Activated T-helper 1 cell treated with Interleukin-2 at 50 U/mL for 16 hours (primary cell): ENCODE results near the gene DNAH1.

Experiments used
- DNase-seq: peaks from one replicate; pipeline ENCODE4 v3.0.0-alpha.2; 2020; ENCODE audit warnings: low read depth

The DNAH1 gene

GRCh38 chr3:52311576-52312119 is 4.5 kb upstream of the DNAH1 start:
- DNase-seq: no peak

DNA sequence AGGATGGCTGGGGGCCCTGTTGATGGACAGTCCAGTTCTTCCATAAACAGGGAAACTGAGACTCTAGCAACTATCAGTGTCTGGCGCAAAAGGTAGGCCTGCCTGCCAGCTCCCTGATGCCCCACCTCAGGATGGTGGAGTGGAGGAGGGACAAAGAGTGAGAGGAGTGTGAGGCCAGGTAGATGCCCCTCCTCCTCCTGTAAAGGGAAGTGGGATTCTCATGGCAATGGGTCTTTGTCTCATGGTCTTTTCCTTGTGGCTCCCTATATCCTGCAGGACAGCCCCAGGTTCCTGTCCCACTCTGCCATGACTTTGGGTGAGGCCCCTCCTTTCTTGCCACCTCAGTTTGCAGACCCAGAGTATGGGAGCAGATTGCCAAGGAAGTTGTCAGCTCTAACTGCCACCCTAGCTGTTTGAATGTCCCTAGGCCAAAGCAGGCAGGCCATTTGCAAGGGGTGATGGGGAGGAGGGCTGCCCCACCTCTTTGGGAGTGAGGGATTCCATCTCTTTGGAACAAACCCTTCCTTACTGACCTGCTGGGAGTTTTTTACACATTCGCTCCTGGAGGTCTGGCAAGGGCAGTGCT is 2.8 kb upstream of the DNAH1 start:
- DNase-seq: no peak

GRCh38 chr3:52313774-52314188 is 2.3 kb upstream of the DNAH1 start:
- DNase-seq: no peak

GRCh38 chr3:52314489-52314888 is 1.6 kb upstream of the DNAH1 start:
- DNase-seq: no peak

DNA sequence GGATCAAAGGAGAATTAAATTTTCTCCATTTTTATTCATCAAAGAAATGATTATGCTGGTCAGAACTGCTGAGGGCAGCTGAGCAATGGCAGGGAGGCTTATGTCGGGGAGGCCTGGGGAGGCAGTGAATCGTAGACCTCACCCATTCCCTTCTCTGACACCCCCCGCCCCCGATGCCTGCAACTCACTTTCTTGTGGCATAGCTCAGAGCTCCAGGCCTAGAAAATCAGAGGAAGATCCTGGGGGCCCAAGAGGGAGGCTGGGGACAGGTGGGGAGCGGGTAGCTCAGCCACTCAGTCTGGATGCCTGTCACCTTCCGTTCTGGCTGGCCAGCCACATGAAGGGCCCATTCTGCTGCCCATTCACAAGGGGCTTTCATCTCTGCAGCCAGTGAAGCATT is 1.1 kb upstream of the DNAH1 start:
- no peak for DNase-seq

DNA sequence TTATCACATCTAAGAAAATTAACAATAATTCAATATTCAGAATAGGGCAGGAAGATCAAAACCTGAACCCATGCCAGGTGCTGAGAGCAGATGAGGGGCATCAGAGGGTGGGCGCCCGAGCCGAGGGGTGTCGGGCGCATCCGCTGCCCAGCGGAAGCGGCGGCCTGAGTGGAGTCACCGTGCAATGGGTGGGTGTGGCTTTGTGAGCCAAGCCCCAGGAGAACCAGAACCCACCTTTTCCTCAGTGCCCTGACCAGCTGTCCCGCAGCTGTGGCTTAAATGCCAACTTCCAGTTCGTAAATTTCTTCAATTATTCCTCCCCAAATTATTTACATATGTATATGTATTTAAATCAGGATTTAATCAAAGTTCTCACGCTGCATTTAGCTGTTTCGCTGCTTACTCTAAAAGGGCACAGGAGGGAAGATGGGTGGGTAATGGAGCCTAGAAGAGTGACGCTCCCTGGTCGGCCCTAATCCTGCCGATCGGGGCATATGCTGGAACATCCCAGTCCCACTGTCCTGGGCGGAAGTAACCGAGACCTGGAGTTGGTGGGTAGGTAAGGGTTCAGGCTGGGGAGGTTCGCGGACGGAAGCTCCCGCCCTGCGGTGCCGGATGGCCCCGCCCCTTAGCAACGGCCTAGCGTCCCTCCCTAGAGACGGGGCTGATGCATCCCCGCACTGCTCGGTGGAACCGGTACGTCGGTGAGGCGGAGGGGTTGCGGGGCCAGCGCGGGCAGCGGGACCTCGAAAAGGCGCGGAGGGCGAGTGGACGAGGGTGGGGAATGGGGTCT is 1.3 kb downstream of the DNAH1 start:
- DNase-seq: peak; percentile 57

DNA sequence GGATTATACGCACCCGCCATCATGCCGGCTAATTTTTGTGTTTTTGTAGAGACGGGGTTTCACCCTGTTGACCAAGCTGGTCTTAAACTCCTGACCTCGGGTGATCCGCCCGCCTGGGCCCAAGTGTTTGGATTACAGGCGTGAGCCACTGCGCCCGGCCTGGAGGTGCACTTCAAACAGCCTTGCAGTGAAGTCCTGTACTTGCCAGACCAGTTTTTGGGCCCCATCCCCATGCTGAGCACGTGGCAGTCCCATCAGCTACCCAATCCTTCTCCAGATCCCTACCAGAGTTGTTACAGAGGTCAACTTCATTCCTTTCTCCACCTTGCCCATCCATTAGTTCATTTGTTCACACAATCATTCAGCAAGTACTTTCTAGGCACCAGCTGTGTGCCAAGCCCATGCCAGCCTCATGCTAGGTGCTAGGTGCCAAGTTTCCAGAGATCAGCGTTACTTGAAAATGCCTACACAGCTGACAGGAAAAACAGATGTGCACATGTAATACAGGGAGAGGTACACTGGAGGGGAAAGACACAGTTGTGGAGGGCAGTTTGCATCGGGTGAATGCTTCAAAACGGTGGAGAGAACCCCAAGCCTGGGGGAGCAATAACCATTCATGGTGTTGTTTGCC is 2.2 kb downstream of the DNAH1 start:
- no peak for DNase-seq

DNA sequence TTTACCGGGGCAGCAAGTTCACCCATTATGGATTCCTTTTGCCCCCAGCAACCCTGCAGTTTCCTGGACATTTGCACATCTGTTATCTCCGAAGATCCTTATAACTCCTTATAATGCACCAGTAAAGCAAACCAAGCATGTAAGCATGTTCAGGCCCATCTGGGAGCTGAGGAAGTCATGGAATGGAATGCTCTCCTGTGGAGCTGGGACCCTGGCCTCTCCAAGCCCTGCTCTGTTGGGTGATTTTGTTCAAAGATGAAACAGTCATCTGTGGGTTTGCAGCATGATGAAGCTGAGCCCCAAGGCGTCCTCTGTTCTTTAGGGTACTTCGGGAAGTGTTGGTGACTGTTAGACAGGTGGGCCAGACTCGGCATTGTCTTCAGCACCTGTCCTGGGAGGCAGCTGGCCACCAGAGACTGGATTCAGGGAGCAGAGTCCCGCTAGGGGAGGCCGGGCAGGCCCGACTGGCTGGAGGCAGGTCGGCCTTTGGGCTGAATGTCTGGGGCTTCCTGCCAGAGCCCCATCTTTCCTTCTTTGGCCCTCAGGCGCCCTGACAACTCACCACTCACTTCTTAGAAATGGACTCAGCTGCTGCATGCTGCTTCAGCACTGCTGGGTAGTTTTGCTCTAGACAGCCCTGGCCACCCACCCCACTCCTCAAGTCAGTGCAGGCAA is 3.9 kb downstream of the DNAH1 start:
- no peak for DNase-seq

DNA sequence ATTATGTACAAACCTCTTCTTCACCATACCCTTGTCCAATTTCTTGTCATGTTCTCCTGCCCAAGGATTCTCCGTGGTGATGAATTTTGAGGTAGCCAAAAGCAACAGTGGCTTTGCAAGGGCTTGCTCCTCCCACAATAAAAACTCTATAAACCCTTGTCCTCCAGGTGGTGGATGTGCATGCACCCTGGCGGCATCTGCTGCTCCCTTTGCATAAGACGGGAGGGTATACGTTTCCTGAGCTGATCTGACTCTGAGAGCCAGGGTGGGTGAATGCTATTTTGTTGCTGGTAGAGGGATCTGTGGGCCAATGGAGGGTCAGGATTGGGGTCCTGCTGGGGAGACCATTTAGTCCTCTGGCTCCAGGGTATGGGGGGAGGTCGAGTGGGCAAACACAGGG is 5.4 kb downstream of the DNAH1 start:
- DNase-seq: no peak

GRCh38 chr3:52322466-52322865 is 6.3 kb downstream of the DNAH1 start:
- DNase-seq: no peak

DNA sequence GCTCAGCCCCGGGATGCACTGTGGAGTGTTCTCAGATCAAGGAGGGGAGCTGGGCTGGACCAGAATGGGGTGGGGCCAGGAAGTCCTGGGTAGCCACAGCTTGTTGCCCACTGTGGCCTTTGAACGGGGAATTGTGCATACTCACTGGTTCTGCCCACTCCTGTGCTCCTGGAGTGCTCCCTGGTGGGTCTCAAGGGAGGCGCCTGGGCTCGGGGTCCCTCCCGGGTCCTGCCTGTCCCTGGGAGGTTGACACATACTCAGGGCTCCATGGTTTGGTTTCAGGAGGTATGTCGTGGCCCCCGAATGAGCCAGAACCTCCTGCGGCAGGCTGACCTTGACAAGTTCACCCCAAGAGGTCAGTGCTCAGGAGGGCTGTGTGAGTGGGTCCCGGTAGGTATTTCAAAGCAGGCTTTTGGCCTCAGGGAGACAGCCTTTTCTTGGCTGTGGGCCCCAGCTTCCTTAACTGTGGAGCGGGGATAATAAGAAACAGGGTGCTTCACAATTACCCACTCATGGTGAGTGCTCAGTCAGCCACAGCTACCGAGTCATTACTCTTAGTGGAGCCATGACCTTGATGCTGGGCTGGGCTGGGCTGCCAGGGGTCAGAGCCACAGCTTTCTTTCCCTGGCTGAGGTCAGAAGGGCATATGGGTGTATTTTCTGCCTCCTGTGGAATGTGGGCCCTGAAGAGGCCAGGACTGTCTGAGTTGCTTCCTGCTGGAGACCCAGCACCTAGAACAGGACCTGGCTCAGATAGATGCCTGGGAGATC is 7.6 kb downstream of the DNAH1 start:
- DNase-seq: no peak

DNA sequence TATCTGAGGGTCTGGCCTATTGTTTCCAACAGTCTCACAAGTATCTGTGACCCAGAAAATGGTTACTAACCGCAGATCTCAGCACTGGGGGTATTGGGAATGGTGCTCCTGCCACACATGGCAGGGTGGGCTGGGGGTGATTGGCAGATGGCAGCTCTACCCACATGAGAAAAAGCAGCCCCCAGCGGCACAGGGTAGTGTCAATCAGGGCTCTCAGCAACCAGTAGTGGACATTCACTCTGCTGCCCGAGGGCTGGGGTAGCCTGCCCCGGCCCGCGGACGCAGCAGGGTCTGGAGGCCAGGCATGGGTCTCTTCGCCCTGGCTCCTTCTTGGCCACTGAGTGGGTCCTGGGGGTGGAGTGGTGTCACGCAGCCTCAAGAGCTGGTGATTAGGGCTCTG is 8.6 kb downstream of the DNAH1 start:
- no peak for DNase-seq

DNA sequence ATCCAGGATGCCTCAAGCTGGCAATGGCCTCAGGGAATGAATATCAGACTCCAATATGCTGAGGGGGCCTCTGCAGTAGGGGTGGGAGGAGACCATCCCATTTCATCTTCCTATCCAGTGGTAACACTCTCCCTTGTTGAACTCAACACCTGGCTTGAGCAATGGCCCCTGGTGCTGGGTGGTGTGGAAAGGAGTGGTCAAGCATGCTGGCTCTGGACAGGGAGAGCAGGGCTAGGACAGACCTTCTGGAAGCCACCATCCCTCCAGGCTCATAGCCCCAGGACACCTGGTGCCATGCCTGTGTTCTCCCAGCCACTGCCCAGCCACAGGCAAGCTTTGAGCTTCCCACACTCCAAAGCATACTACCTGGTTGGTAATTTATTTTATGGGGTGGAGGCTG is 9.6 kb downstream of the DNAH1 start:
- no peak for DNase-seq

GRCh38 chr3:52326976-52327375 is 10.9 kb downstream of the DNAH1 start:
- DNase-seq: no peak

DNA sequence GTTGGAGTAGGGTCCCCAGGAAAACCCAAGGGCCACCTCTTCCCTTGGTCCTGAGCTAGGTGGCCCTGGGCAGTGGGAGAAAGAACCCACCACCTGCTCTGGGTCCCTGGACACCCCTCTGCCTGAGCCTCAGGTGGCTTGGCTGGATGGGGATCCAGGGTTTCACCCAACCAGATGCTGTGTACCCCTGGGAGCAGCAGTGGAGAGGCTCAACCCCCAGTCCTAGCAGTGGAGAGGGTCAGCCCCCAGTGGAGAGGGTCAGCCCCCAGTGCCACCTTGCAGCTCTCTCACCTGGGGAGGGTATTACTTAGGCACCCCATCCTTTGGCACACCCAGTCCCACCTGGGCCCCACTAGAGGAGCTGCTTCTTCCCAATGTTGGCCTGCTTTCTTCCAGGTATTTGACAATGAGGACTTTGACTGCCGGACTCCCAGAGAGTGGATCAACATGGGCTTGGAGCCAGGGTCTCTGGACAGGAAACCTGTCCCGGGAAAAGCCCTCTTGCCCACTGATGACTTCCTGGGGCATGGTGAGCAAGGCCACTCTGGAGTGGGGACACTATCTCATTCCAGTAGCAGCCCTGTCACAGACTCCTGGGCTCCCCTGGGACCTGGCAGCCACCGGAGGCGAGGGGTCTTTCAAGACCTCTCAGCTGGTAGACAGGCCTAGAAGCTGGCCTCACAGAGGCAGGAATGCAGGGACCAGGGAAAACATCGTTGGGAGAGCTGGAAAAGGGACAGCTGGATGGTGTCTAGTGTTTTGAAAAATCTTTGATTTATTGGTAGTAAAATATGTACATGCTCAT is 11.6 kb downstream of the DNAH1 start:
- DNase-seq: no peak

DNA sequence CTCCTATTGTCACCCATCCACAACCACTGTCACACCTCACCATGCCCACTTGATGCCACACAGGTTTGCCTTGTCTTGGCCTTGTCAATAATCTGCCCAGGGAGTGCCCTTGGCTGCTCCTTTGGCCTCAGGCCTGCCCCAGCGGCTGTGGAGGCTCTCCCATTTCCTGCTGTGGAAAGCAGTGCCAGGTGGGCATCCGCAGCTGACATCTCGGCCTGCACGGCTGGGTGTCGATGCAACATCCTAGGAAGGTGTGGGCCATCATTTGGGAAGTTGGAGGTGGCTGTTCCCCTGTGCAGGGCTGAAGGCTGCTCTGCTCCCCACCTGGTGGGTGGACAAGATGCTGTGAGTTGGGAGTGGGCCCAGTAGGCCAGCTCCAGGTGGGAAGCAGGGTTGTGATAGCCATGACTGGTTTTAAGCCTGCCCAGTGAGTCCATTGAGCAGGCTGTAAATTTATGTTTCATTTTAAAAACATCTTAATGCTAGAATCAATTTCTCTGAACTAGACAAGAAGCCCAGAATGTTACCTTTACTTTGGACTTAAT is 12.5 kb downstream of the DNAH1 start:
- DNase-seq: no peak

GRCh38 chr3:52330194-52330805 is 14.2 kb downstream of the DNAH1 start:
- no peak for DNase-seq

GRCh38 chr3:52331091-52331490 is 15.0 kb downstream of the DNAH1 start:
- DNase-seq: no peak

DNA sequence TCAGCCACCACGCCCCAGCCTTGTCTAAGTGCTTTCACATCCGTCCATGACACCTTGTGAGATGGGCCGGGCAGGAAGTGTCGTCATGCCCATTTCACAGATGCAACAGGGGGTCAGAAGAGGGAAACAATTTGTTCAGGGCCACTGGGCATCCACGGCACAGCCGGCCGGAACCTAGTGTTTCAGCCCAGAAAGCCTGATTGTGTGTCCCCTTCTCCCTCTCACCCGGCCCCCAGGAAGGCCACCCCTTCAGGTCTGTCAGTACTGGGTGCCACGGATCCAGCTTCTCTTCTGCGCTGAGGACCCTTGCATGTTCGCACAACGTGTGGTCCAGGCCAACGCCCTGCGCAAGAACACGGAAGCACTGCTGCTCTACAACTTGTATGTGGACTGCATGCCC is 15.8 kb downstream of the DNAH1 start:
- DNase-seq: no peak

GRCh38 chr3:52333869-52334557 is 17.9 kb downstream of the DNAH1 start:
- no peak for DNase-seq
